ENCODE results near the gene PCNX1.

The PCNX1 gene

DNA sequence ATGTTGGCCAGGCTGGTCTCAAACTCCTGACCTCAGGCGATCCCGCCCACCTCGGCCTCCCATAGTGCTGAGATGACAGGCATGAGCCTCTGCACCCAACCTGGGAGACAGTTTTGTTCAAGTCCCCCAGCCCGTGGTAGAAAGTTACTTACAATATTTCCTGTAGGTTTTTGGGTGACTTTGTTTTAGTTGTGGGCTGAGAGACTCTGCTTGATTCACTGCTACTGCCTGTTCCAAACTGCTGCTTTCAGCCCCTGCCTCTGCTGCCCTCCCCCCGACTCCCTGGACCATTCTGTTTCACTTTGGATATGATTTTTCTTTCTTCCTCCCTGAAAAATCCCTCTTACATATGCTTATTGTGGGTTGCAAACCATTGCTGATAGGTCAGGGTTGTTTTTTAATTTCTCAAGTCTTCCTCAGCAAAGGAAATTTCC lies 13.4 kb upstream of the PCNX1 start:
- H2AFZ ChIP-seq (ENCODE audit: low read depth, low read length, severe bottlenecking), result no peak overlapping the region
- no peaks in the 10 kb centered on the region for H3K9me3 ChIP-seq (ENCODE audit: insufficient read depth, low read length)
- no peaks in the 10 kb centered on the region for H3K9me2 ChIP-seq (replicated peaks; ENCODE audit: insufficient read depth, low read length)
- no peaks in the 10 kb centered on the region for H3F3A ChIP-seq (ENCODE audit: insufficient read depth)
- H4K20me1 ChIP-seq (ENCODE audit: low read depth, low read length), result no peaks in the 10 kb centered on the region
- H3K4me3 ChIP-seq (ENCODE audit: insufficient read depth, low read length, poor library complexity, severe bottlenecking), result no peak overlapping the region
- no peak overlapping the region for H3K4me2 ChIP-seq (ENCODE audit: low read depth, low read length, poor library complexity, severe bottlenecking)
- no peak for TF ChIP-seq EZH2phosphoT487 (conservative IDR thresholded peaks at IDR 0.05; ENCODE audit: low read length)
- TF ChIP-seq, protein P1, sequence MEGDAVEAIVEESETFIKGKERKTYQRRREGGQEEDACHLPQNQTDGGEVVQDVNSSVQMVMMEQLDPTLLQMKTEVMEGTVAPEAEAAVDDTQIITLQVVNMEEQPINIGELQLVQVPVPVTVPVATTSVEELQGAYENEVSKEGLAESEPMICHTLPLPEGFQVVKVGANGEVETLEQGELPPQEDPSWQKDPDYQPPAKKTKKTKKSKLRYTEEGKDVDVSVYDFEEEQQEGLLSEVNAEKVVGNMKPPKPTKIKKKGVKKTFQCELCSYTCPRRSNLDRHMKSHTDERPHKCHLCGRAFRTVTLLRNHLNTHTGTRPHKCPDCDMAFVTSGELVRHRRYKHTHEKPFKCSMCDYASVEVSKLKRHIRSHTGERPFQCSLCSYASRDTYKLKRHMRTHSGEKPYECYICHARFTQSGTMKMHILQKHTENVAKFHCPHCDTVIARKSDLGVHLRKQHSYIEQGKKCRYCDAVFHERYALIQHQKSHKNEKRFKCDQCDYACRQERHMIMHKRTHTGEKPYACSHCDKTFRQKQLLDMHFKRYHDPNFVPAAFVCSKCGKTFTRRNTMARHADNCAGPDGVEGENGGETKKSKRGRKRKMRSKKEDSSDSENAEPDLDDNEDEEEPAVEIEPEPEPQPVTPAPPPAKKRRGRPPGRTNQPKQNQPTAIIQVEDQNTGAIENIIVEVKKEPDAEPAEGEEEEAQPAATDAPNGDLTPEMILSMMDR (IDR thresholded peaks at IDR 0.05; ENCODE audit: insufficient read depth, low read length, poor library complexity, severe bottlenecking), result no peak
- no peaks in the 10 kb centered on the region for H3K79me2 ChIP-seq (ENCODE audit: insufficient read depth, low read length)
- no peaks in the 10 kb centered on the region for H3K27me3 ChIP-seq (ENCODE audit: low read length)
- no peak overlapping the region for H3K9ac ChIP-seq (ENCODE audit: low read length)
- H3K36me3 ChIP-seq (ENCODE audit: low read length), result no peaks in the 10 kb centered on the region
- no peak overlapping the region for H3K27ac ChIP-seq (ENCODE audit: low read depth, low read length)

DNA sequence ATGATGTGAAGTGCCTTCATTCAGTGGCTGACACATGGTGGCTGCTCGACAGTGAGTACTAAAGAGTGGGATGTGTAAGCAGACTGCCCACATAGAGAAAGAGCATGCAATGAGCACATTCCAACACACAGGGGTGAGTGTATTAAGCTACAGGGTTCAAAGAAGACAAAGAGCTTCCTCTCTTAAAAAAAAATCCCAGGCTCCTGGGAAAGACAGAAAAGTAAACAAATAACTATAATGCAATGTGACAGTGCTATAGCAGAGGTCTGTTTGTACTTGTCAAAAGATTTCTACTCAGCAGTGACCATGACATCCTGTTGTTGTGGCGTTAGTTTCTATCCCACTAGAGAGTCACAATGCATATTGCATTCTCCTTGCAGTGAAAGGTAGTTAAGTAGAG lies 12.4 kb upstream of the PCNX1 start:
- Histone ChIP-seq H4K20me1 (ENCODE audit: low read depth, low read length) (no peaks in the 10 kb centered on the region), H3K4me3 (ENCODE audit: insufficient read depth, low read length, poor library complexity, severe bottlenecking) (no peak overlapping the region), H3K27me3 (ENCODE audit: low read length) (no peaks in the 10 kb centered on the region), H3K36me3 (ENCODE audit: low read length) (no peaks in the 10 kb centered on the region), H2AFZ (ENCODE audit: low read depth, low read length, severe bottlenecking) (no peak overlapping the region), H3K27ac (ENCODE audit: low read depth, low read length) (no peak overlapping the region), H3F3A (ENCODE audit: insufficient read depth) (no peaks in the 10 kb centered on the region), H3K9me2 (replicated peaks; ENCODE audit: insufficient read depth, low read length) (no peaks in the 10 kb centered on the region), H3K9me3 (ENCODE audit: insufficient read depth, low read length) (no peaks in the 10 kb centered on the region), H3K9ac (ENCODE audit: low read length) (no peak overlapping the region), H3K79me2 (ENCODE audit: insufficient read depth, low read length) (no peaks in the 10 kb centered on the region), H3K4me2 (ENCODE audit: low read depth, low read length, poor library complexity, severe bottlenecking) (no peak overlapping the region)
- TF ChIP-seq, protein P1 (IDR thresholded peaks at IDR 0.05; ENCODE audit: insufficient read depth, low read length, poor library complexity, severe bottlenecking), result no peak
- no peak for TF ChIP-seq EZH2phosphoT487 (conservative IDR thresholded peaks at IDR 0.05; ENCODE audit: low read length)

DNA sequence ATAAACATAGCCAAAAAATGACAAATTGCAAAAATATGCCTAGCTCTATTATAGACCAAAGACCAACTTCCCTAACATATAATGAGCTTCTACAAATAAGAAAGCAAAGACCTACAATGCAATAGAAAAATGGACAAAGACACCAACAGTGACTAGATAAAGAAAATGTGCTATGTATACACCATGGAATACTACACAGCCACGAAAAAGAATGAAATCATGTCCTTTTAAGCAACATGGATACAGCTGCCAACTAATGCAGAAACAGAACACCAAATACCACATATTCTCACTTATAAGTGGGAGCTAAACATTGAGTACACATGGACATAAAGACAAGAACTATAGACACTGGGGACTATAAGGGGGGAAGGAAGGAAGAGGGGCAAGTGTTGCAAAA lies 10.9 kb upstream of the PCNX1 start:
- Histone ChIP-seq H2AFZ (ENCODE audit: low read depth, low read length, severe bottlenecking) (no peak overlapping the region), H3K4me2 (ENCODE audit: low read depth, low read length, poor library complexity, severe bottlenecking) (no peak overlapping the region), H3K9me2 (replicated peaks; ENCODE audit: insufficient read depth, low read length) (no peaks in the 10 kb centered on the region), H3K9ac (ENCODE audit: low read length) (no peak overlapping the region), H4K20me1 (ENCODE audit: low read depth, low read length) (no peaks in the 10 kb centered on the region), H3K27ac (ENCODE audit: low read depth, low read length) (no peak overlapping the region), H3K27me3 (ENCODE audit: low read length) (no peaks in the 10 kb centered on the region), H3K4me3 (ENCODE audit: insufficient read depth, low read length, poor library complexity, severe bottlenecking) (no peak overlapping the region), H3K9me3 (ENCODE audit: insufficient read depth, low read length) (no peaks in the 10 kb centered on the region), H3K36me3 (ENCODE audit: low read length) (no peaks in the 10 kb centered on the region), H3K79me2 (ENCODE audit: insufficient read depth, low read length) (no peaks in the 10 kb centered on the region), H3F3A (ENCODE audit: insufficient read depth) (no peaks in the 10 kb centered on the region)
- TF ChIP-seq, protein P1 (IDR thresholded peaks at IDR 0.05; ENCODE audit: insufficient read depth, low read length, poor library complexity, severe bottlenecking), result no peak
- TF ChIP-seq EZH2phosphoT487 (conservative IDR thresholded peaks at IDR 0.05; ENCODE audit: low read length), result no peak

Data from SU-DHL-6 (cell line).